ENCODE data around the gene FKBP15.
"Not testable (repeated sequence)": the region's sequence is repeated elsewhere in the genome, so short reads cannot be mapped to it uniquely, and the experiment has no call there.

Gene FKBP15

DNA sequence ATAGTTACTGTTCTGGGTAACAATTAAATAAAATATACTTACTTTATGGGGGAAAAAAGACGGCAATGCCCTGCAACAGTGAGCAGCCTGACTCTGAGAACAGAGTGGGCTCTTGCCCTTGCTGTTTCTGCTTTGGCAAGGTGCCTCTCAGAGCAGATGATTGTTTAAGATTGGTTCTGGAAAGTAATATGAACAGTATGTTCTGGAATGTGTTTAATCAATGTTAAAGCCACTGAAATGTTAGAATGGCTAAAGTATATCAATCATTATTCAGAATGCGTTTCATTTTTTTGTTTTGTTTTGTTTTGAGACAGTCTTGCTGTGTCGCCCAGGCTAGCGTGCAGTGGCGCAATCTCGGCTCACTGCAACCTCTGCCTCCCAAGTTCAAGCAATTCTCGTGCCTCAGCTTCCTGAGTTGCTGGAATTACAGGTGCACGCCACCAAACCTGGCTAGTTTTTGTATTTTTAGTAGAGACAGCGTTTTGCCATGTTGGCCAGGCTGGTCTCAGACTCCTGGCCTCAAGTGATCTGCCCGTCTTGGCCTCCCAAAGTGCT, 14.7 kb upstream of the FKBP15 start:
- not testable (repeated sequence) for DNase-seq (ENCODE audit: low read depth in 2 of 2)

DNA sequence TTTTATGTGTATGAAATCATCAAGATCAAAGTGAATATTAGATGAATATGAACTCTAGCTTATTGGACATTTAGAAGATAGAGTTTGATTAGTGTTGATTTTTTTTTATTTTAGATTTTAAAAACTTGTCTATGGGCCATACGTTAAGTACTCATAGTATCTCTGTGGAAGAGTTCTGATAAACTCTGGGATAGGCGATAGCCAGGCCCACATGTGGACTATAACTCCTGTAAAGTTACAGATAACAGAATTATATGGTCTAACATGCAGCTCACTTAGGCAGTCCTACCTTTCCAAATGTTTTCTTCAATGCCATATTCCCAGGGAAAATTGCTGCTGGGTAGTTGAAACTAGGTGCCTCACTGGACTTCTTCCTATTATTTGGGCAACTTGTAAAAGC, 10.6 kb upstream of the FKBP15 start:
- DNase-seq (ENCODE audit: low read depth in 2 of 2), result no peak

DNA sequence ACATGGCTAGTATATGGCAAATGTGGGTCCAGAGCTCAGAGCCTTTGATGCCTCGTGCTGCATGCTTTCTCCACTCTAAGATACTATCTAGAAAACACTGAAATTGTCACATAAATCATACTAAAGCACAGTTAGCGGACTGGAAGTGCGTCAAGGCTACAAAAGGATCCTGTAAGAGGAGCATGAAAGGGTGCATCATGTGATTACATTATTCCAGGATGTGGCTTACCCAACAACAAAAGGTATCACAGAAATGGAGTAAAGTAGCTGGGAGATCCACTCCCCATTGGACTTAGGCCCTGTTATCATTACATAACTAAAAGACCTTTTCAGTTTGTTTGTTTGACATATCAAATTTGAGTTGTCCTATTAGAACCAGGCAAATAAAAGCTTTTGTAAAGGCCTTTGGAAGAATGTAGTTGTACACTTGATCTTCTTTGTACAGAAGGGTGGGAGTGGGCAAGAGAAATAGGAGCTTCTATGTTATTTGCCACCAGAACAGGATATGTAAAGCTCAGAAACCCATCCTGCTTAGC, 7.1 kb upstream of the FKBP15 start:
- no peak for DNase-seq (ENCODE audit: low read depth in 2 of 2)

DNA sequence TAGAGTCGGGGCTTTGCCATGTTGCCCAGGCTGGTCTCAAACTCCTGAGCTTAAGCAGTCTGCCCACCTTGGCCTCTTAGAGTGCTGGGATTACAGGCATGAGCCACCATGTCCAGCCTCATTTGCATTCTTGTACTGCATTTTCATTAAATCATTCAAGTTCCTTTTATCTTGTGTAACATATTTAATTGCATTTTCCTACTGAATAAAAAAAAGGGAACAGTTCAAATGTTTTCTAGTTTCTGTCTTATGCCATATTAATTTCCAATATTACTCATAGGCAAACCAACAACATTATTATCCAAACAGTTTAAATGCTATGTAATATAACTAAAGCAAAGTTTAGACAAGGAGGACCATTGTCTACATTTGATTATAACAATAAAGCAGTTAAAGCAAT, 6.4 kb upstream of the FKBP15 start:
- no peak for DNase-seq (ENCODE audit: low read depth in 2 of 2)

DNA sequence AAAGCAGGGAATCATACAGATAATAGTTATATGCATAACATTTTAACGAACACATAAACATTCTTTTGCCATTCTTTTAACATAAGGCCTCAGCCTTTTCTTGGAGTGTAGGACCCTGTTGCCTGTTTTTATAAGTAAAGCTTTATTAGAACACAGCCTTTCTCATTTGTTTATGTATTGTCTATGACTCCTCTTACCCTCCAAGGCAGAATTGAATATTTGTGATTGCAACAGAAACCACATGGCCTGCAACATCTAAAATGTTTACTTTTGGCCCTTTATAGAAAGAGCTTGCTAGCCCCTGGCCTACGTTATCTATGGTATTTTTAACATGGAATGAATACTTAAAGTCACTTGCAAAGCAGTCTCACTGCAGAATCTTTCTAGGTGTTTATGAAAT, 2.9 kb upstream of the FKBP15 start:
- DNase-seq (ENCODE audit: low read depth in 2 of 2), result no peak

DNA sequence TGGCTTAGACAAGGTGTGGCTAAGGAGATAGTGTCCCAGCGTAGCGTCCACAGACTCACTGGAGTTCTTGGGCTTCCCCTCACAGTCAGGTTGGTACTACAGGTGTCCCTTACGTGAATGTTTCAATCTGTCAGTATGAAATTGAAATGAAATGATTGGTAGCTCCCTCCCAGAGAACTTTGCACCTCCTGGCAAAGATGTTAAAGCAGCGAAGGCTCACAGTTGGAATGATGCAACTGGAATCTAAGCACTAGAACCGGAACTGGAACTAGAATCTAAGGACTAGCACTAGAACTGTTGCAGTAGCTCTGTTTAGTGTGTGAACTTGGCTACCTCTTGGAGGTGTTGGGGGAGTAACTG, 1.4 kb upstream of the FKBP15 start:
- DNase-seq (ENCODE audit: low read depth in 2 of 2), result no peak

DNA sequence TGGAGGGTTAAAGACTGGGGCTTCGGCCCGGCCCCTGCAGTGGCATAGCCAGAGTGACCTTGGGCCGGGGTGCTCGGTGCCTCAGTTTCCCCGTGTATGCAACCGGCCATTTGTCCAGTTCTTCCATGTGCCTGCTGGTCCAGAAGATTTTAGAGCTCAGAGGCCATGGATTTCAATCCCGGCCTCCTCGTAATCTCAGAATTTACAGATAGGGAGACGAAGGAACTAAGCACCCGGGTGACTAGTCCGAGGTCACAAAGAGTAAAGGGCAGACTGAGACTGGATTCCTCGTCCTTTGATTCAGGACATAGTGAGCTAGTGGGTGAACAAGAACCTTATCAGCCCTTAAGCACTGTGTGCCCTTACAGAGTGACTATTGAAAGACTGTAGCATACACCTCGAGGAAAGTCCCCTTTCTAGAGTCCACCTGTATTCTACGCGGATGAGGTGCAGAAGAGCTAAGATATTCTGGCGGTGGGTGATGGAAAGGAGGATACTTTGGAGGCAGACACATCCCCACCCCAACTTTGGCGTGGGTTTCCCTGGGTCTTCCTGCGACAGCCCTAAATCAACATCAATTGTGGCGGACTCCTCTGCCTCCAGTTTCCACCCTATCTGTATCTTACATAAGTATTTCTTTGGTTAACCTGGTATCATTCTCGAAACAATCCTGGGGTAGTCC, 864 bp upstream of the FKBP15 start:
- DNase-seq (ENCODE audit: low read depth in 2 of 2), result no peak

DNA sequence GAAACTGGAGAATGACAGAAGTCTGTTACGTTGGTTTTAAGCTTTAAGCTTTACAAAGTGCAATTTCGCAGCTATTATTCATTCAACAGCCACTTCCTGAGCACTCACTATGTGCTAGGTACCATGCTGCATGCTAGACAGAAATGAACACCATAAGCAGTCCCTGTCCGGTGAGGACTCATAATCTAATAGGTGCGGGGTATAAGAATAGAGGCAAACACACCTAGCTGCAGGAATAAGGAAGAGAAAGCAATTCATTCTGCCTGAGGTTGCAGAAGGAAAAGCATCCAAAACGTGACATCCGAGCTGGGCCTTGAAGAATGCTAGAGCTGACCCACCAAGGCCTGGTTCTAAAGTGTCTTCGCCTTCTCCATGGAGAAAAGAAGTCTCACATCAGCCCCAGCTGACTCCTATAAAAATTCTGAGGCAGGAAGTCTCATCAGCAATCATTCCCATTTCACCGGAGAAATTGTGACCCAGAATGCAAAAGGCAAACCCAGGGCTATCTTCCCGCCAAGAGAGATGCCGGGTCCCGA, 542 bp downstream of the FKBP15 start:
- no peak for DNase-seq (ENCODE audit: low read depth in 2 of 2)

DNA sequence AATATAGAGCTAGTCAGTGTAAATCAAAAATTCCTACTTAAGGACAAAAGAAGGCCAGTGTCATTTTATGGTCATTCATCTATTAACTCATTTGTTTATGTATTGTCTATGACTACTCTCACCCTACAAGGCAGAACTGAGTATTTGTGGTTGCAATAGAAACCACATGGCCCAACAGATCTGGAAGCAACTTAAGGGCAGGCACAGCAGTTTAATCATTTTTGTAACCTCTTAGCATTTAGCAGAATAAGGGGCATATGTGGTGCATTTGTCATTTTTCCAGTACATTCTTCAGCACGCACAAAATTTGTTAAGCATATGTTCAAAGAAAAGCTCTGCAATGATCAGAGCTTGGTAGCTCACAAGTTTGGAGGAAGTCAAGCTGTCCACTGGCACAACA, 1.1 kb downstream of the FKBP15 start:
- no peak for DNase-seq (ENCODE audit: low read depth in 2 of 2)

DNA sequence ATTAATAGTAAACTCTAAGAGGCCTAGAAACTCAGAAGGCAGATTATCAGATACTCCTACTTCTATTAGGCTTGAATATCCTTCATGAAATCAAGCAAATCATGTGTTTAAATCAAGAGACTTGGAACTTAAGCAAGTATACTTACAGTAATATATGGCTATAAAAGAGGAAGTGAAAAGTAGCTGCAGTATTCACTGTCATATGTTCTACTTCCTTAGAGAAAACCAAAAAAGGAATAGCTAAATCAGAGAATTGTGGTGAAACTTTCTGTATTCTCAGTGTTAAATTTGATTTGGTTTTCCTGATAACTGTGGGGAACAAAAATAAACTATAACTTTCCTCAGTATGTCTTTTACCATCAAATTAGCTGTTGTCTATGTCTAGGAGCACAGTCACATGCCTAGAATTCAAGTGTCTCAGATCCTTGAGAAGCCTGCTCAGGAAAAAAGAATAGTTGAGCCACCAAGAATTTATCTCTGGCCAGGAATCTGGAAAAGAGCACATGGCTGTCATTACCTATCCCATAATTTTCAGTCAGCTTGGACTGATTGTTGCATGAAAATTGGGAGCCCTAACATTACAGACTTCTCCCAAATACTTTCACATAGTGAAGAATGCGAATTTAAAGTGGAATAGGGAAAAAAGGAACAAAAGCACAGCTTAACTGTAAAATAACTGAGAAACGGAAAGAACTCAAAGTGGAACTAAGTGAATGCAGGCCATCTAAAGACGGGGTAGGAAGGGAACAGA, 1.7 kb downstream of the FKBP15 start:
- DNase-seq (ENCODE audit: low read depth in 2 of 2), result no peak

DNA sequence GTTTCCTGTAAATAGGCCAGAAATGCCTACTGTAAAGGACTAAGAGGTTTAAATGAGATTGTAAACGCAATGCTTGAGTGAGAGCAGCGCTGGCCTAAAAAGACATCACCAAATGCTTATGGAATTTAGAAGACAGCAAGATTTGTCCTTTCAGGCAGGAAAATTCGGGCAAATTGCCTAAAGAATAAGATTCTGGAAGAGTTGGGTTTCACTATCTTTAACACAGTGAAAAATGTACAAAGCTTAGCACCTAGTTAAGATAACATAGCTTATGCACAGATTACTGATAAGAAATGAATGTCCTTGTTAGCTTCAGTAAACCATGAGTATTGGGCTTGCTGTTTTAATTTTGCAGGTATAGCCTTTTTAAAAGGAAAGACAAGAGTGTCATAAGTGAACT, 4.7 kb downstream of the FKBP15 start:
- DNase-seq (ENCODE audit: low read depth in 2 of 2), result no peak

DNA sequence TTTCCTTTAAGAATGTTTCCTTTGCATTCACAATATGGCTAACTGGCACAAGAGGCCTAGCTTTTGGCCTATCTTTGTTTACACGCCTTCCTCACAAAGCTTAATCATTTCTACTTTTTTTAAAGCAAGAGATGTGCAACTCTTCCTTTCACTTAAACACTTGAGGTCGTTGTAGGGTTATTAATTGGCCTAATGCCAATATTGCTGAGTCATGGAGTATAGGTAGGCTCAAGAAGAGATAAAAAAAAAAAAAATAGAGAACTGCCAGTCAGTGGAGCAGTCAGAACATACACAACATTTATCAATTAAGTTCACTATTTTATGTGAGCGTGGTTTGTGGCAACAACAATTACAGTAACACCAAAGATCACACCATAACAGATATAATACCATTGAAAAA, 5.9 kb downstream of the FKBP15 start:
- no peak for DNase-seq (ENCODE audit: low read depth in 2 of 2)

DNA sequence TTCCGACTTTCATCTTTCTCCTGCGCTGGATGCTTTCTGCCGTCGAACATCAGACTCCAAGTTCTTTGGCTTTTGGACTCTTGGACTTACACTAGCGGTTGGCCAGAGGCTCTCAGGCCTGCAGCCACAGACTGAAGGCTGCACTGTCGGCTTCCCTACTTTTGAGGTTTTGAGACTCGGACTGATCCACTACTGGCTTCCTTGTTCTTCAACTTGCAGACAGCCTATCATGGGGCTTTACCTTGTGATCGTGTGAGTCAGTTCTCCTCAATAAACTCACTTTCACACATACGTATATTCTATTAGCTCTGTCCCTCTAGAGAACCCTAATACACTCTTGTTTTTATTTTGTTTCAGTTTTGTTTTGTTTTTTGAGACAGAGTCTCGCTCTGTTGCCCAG, 10.3 kb downstream of the FKBP15 start:
- DNase-seq (ENCODE audit: low read depth in 2 of 2), result no peak

DNA sequence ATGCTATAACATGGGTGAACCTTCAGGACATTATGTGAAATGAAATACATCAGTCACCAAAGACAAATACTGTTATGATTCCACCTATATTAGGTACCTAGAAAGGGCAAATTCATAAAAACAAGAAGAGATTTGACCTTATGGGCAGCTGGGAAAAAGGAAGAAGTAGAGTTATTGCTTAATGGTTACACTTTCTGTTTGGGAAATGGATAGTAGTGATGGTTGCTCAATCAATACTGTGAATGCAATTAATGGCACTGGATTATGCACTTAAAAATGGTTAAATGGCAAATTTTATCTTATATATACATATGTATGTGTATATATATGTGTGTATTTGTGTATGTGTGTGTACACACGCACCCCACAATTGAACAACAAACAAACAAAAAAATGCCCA, 15.2 kb downstream of the FKBP15 start:
- no peak for DNase-seq (ENCODE audit: low read depth in 2 of 2)

DNA sequence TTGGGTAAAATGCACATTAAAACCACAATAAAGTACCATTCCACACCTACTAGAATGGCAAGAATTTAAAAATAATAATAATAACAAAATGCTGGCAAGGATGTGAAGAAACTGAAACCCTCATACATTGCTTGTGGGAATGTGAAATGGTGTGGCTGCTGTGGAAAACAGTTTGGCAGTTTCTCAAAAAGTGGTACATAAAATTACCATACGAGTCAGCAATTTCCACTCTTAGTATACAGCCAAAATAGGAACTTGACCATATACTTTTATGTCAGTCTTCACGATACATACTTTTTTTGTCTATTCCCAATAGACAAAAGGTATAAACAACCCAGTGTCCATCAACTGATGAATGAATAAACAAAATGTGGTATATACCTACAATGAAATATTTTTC, 15.6 kb downstream of the FKBP15 start:
- no peak for DNase-seq (ENCODE audit: low read depth in 2 of 2)

DNA sequence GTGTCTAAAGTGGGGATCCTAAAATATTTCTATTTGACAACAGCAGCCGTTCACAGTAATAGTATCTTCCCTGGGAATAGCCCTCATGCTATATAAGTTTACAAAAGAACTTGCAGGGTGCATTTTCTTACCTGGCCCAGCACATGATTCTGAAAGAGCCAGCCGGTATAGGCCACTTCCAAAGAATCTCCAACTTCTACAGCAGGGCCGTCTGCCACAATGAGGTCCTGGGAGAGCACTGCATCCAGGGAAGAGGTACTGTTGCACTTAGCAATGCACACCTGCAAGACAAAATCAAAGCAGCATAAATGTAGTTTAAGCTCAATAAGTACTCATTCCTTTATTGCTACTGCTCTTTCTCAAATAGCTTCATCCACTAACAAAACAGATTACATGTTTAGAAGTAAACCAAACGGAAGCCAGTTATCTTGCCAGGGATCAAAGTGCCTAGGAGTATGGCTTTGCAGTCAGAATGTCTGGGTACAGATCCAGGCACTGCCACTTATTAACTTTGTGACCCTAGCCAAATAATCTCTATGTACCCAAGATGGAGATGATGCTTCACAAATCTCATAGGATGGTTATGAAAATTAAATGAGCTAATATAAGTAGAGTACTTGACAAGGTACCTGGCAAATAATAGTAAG, 21.3 kb downstream of the FKBP15 start:
- DNase-seq (ENCODE audit: low read depth in 2 of 2), result no peak

DNA sequence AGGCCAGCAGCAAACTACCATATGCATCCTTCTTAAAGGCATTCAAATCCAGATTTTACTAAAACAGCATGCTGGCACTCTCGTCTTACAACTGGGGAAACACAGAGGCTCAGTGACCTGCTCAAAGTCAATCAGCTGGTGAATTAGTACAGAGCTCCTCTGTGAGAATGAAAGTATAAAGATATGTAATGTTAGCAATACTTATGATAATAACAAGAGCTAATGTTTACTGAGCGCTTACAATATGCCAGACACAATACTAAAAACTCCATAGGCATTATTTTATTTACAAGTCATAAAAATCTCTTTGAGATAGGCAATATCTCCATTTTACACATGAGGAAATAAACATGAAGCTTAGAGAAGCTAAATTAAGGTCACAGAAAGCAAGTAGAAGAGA, 28.6 kb downstream of the FKBP15 start:
- DNase-seq (ENCODE audit: low read depth in 2 of 2), result no peak

DNA sequence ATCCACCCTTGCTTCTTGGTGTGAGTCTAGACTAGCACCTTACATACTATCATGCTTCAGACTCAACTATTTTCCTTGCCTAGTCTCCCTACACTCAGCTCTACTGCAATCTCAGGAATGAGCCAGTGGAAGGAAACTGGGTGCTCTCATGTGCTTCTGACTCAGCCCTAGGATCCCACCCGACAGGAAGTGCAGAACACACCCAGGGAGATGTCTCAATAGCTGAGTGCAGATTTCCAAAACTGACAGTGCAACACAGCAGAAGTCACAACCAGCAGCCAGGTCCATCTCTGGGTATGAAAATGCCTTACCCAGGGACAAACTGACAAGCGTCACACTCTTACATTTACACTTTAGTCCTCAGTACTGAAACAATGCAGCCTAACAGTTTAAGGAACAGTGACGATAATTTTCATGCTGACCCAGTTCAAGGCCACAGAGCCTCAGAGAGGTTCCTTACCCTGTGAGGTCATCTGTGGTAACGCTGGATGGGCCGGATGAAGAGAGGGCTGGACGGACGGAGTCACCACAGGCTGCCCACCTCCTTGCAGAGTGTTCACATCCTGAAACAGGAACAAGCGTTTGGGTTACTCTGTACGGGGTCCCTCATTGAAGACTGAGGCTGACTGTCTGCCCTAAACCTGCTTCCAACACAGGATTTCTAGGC, 33.0 kb downstream of the FKBP15 start:
- no peak for DNase-seq (ENCODE audit: low read depth in 2 of 2)

DNA sequence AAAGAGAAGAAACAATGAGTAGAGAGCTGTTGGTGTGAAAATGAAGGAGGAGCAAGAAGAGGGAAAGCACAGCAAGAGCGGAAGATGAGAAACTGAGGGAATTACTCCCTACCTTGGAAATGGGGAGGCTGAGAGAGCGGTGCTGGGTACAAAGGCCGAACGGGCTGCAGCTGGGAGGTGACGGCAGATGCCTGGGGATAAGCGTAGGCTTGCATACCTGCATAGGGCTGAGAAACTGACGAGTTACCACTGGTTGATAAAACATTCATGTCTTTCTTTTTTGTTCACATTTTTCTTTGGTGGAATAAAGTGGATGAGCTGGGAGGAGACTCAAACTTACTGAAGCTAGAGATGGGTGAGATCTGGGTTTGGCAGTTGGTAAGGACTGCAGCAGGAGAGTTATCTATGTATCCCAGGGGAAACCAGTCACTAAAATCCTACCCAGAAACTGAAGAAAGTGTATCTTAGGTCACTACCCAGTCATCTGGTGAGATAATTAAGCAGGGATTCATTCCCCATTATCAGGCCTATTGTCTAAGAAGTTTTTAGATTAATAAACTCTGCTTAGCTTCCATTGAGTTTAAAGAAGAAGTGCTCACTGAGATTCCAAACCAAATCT, 34.8 kb downstream of the FKBP15 start:
- DNase-seq (ENCODE audit: low read depth in 2 of 2), result no peak

DNA sequence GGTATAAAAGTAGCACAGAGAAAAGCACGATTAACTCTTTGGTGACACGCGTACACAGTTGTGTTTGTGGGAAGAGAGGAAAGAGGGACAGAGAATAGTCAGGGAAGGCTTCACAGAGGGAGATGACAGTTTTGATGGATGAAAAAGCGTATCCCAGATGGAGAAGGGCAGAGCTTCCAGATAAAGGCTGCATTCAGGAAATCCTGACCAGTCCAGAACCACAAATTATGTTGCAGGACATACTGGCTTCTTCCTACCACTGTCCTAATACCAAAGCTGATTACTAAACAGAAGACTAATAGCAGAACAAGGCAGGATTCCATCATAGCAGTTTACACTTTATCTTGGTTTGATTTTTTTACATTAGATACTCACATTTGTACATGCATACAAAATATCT, 35.8 kb downstream of the FKBP15 start:
- DNase-seq (ENCODE audit: low read depth in 2 of 2), result no peak

DNA sequence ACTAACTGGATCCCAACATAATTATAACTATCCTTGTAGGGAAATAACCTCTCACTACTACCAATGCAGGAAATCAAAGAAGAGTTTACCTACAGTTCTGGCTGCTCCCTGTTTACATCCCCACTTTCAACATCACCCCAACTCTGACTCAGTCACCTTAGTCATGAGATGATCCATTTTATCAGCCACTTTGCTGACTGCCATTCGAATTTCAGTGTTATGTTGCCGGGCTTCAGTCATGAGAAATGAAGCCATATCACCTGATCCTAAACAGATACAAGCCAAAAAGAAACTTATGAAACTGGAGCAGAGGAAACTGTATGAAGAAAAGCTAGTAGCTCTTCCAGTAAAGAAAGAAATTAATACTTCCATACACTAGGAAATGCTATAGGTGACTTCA, 36.5 kb downstream of the FKBP15 start:
- no peak for DNase-seq (ENCODE audit: low read depth in 2 of 2)

Measured in stimulated activated CD8-positive, alpha-beta memory T cell treated with anti-CD3 and anti-CD28 coated beads, Interleukin-15, amount 100 ng/mL, for 4 hours (primary cell).